A549 (cell line): ENCODE results near the gene NUMB. TPM values are rescaled to one million over a fixed set of nuclear protein-coding genes. Genes with fewer than 3 reads are reported as not detected.

ENCODE experiments used
- ATAC-seq, 2 experiments: fragments of 200-7000 bp in 1 of 2; fragments of >200 bp in 1 of 2; cut with Nextera tagmentation in 1 of 2; cut with Tn5 transposase in 1 of 2; 3 replicates each; pipeline versions ENCODE4 v1.8.0 to v1.9.1; 2018 to 2020; ENCODE audit warnings: mild to moderate bottlenecking in 1 of 2, moderate library complexity in 1 of 2
- CTCF ChIA-PET: fragments of 300-600 bp; sonication (Branson Sonifier 250); formaldehyde crosslinking; extraction: SDS; loops from one replicate; lab custom pipeline; 2021; ENCODE audit warnings: antibody characterized with exemption, inconsistent platforms; lab: Yijun Ruan, JAX
- POLR2A ChIA-PET: fragments of 350-600 bp; formaldehyde crosslinking; extraction: SDS; loops from one replicate; lab custom pipeline; 2021; ENCODE audit warnings: antibody characterized with exemption, inconsistent platforms; lab: Yijun Ruan, JAX
- DNase-seq, 2 experiments: peaks; one replicate each; pipeline versions ENCODE4 v3.0.0 to v3.0.0-alpha.2; 2011 to 2016; ENCODE audit warnings: low read depth in 1 of 2, low spot score in 1 of 2
- FAIRE-seq: peaks from 2 replicates; lab custom pipeline; 2011; peaks lifted over from hg19 to GRCh38; lab: Jason Lieb, UNC
- H3K27ac ChIP-seq, 2 experiments: fragments of >200 bp; sonication (Bioruptor Twin); formaldehyde crosslinking; 3 replicates each; pipeline ENCODE4 v1.5.1; 2016 to 2017
- H3K4me1 ChIP-seq: fragments of >200 bp; sonication (Bioruptor Twin); formaldehyde crosslinking; 3 replicates; pipeline ENCODE4 v1.6.1; 2016
- H3K4me2 ChIP-seq: fragments of >200 bp; sonication (Bioruptor Twin); formaldehyde crosslinking; 3 replicates; pipeline ENCODE4 v1.6.1; 2016
- H3K4me3 ChIP-seq: fragments of >200 bp; sonication (Bioruptor Twin); formaldehyde crosslinking; 3 replicates; pipeline ENCODE4 v1.5.1; 2016
- H3K9me3 ChIP-seq: fragments of >200 bp; sonication (Bioruptor Twin); formaldehyde crosslinking; 3 replicates; pipeline ENCODE4 v1.6.1; 2016
- CBX8 ChIP-seq: fragments of 200-600 bp; sonication (generic); IDR thresholded peaks from 2 replicates; pipeline ENCODE4 v1.6.1; 2016
- EHF ChIP-seq: fragments of 250-450 bp; sonication (Bioruptor Pico); IDR thresholded peaks from 2 replicates; pipeline ENCODE4 v1.5.0; 2020; ENCODE audit warnings: mild to moderate bottlenecking
- EHMT2 ChIP-seq: fragments of 200-600 bp; sonication (generic); IDR thresholded peaks from 2 replicates; pipeline ENCODE4 v1.6.1; 2016; ENCODE audit warnings: antibody characterized with exemption, low read depth, mild to moderate bottlenecking, moderate library complexity
- ELK1 ChIP-seq: fragments of 150-350 bp; IDR thresholded peaks from 2 replicates; pipeline ENCODE4 v1.6.1; 2014; ENCODE audit warnings: low read depth, mild to moderate bottlenecking, low read length
- EP300 ChIP-seq, 2 experiments: fragments of >200 bp; sonication (Bioruptor Twin); formaldehyde crosslinking; IDR thresholded peaks; 2 replicates in 1 of 2; 3 replicates in 1 of 2; pipeline ENCODE4 v1.6.1; 2016 to 2017
- FOSB ChIP-seq: fragments of 250-450 bp; sonication (Bioruptor Pico); IDR thresholded peaks from 2 replicates; pipeline ENCODE4 v1.5.0; 2020; ENCODE audit warnings: mild to moderate bottlenecking, moderate library complexity
- HOXB13 ChIP-seq: fragments of 250-450 bp; sonication (Bioruptor Pico); IDR thresholded peaks from 2 replicates; pipeline ENCODE4 v1.5.0; 2020; ENCODE audit warnings: low read depth, mild to moderate bottlenecking, moderate library complexity
- KDM5A ChIP-seq: fragments of 200-600 bp; sonication (generic); IDR thresholded peaks from 2 replicates; pipeline ENCODE4 v1.6.1; 2016; ENCODE audit warnings: antibody characterized with exemption, mild to moderate bottlenecking
- MAFK ChIP-seq: fragments of 450-650 bp; IDR thresholded peaks from 2 replicates; pipeline ENCODE4 v1.6.1; 2014; ENCODE audit not compliant: partially characterized antibody
- MAZ ChIP-seq: fragments of 150-350 bp; IDR thresholded peaks from 2 replicates; pipeline ENCODE4 v1.6.1; 2014; ENCODE audit warnings: antibody characterized with exemption, low read depth, low read length, borderline replicate concordance
- MYC ChIP-seq: IDR thresholded peaks from 2 replicates; pipeline ENCODE4 v1.6.1; 2012; ENCODE audit warnings: mild to moderate bottlenecking, inconsistent platforms, low read length, improper control_type of control experiment, borderline replicate concordance
- NFE2L2 ChIP-seq: fragments of 150-350 bp; conservative IDR thresholded peaks from 2 replicates; pipeline ENCODE4 v1.6.1; 2014; ENCODE audit warnings: low read length
- NPAS2 ChIP-seq: fragments of 250-450 bp; sonication (Bioruptor Pico); IDR thresholded peaks from 2 replicates; pipeline ENCODE4 v1.8.0; 2022; ENCODE audit warnings: mild to moderate bottlenecking, moderate library complexity, borderline replicate concordance
- RAD21 ChIP-seq, 2 experiments: fragments of >200 bp in 1 of 2; sonication (Bioruptor Twin) in 1 of 2; formaldehyde crosslinking in 1 of 2; IDR thresholded peaks in 1 of 2; conservative IDR thresholded peaks in 1 of 2; 2 replicates in 1 of 2; 3 replicates in 1 of 2; pipeline ENCODE4 v1.6.1; 2012 to 2018; ENCODE audit warnings: inconsistent platforms in 1 of 2
- SMC3 ChIP-seq: fragments of >200 bp; sonication (Bioruptor Twin); formaldehyde crosslinking; IDR thresholded peaks from 3 replicates; pipeline ENCODE4 v1.6.1; 2018; ENCODE audit warnings: inconsistent platforms
- TP53 ChIP-seq: fragments of 250-450 bp; sonication (Bioruptor Pico); IDR thresholded peaks from 2 replicates; pipeline ENCODE4 v1.5.0; 2021; ENCODE audit warnings: mild to moderate bottlenecking, moderate library complexity
- ZNF302 ChIP-seq: fragments of 250-450 bp; sonication (Bioruptor Pico); IDR thresholded peaks from 2 replicates; pipeline ENCODE4 v1.9.0; 2021; ENCODE audit warnings: inconsistent platforms, mild to moderate bottlenecking, moderate library complexity
- ZSCAN20 ChIP-seq: fragments of 250-450 bp; sonication (Bioruptor Pico); IDR thresholded peaks from 2 replicates; pipeline ENCODE4 v1.8.0; 2022; ENCODE audit warnings: mild to moderate bottlenecking, moderate library complexity
- WGBS: methylation state at CpG from one replicate; pipeline ENCODE4 v1.1.6; 2017; ENCODE audit errors: missing lambda C conversion rate; 5-methylcytosine and 5-hydroxymethylcytosine counted together
- polyA plus RNA-seq, 4 experiments: library from polyadenylated mRNA; depleted of rRNA in 3 of 4; stranded (reverse); fragments of >200 nt; fragmentation: RNase III in 1 of 4; extraction: RNeasy Plus Mini Kit Qiagen cat#74134 plus additional on column Dnase treatment in 1 of 4; gene quantifications; 2 replicates in 3 of 4; 3 replicates in 1 of 4; pipeline ENCODE4 v1.2.3, GENCODE V29; 2011 to 2017
- TF ChIP-seq, protein P1 (sequence below): fragments of 200-600 bp; sonication (generic); IDR thresholded peaks from 2 replicates; pipeline ENCODE4 v1.6.1; 2016; ENCODE audit warnings: antibody characterized with exemption, mild to moderate bottlenecking, moderate library complexity
- TF ChIP-seq, protein P2 (sequence below): fragments of >200 bp; sonication (Bioruptor Twin); formaldehyde crosslinking; IDR thresholded peaks from 3 replicates; pipeline ENCODE4 v1.6.1; 2016
- TF ChIP-seq, protein P3 (sequence below): IDR thresholded peaks from 2 replicates; pipeline ENCODE4 v1.6.1; 2012; ENCODE audit warnings: low read depth, borderline replicate concordance
- TF ChIP-seq, protein P4 (sequence below): fragments of 450-650 bp; IDR thresholded peaks from 2 replicates; pipeline ENCODE4 v1.6.1; 2014; ENCODE audit warnings: antibody characterized with exemption

Gene NUMB
- polyA plus RNA-seq, 2 of the 4 experiments (the other 2 are of a cell fraction): 40.8 to 151 TPM

- no peak for TF ChIP-seq ZSCAN20 (CRISPR knock-in tag)
- TF ChIP-seq ZNF302 (CRISPR knock-in tag): no peak
- no peak for TF ChIP-seq CBX8
- no peak for TF ChIP-seq RAD21 (conservative IDR thresholded peaks at IDR 0.05 in 1 of 2, IDR thresholded peaks at IDR 0.05 in 1 of 2)
- TF ChIP-seq, protein P1, sequence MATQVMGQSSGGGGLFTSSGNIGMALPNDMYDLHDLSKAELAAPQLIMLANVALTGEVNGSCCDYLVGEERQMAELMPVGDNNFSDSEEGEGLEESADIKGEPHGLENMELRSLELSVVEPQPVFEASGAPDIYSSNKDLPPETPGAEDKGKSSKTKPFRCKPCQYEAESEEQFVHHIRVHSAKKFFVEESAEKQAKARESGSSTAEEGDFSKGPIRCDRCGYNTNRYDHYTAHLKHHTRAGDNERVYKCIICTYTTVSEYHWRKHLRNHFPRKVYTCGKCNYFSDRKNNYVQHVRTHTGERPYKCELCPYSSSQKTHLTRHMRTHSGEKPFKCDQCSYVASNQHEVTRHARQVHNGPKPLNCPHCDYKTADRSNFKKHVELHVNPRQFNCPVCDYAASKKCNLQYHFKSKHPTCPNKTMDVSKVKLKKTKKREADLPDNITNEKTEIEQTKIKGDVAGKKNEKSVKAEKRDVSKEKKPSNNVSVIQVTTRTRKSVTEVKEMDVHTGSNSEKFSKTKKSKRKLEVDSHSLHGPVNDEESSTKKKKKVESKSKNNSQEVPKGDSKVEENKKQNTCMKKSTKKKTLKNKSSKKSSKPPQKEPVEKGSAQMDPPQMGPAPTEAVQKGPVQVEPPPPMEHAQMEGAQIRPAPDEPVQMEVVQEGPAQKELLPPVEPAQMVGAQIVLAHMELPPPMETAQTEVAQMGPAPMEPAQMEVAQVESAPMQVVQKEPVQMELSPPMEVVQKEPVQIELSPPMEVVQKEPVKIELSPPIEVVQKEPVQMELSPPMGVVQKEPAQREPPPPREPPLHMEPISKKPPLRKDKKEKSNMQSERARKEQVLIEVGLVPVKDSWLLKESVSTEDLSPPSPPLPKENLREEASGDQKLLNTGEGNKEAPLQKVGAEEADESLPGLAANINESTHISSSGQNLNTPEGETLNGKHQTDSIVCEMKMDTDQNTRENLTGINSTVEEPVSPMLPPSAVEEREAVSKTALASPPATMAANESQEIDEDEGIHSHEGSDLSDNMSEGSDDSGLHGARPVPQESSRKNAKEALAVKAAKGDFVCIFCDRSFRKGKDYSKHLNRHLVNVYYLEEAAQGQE: no peak
- TF ChIP-seq, all 56 proteins: peak for 0
These were observed 169.0 kb downstream of the NUMB start (continued) for GRCh38 chr14:73289308-73289707.

DNA sequence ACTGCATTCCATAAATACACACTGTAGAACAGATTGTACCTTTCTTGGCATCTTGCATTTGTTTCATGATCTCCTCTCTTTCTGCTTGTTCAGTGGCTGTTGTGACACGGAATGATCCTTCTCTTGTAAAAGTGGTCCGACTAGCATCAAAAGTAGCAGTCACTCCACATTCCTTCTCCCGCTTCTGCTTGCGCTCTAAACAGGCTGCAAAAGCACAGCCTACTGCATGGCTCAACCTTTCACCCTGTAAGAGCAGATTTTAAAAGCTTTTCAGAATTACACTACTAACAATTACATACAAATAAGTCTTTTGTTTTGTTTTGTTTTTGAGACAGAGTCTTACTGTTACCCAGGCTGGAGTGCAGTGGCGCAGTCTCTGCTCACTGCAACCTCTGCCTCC lies 171.3 kb downstream of the NUMB start:
- 96% methylated on average over 5 of the region's 5 CpGs for whole genome bisulfite sequencing
- Histone ChIP-seq H3K4me2 (no peak overlapping the region), H3K27ac (no peak overlapping the region), H3K4me1 (0 out of 3 replicates have a peak, but pooled peaks cover 3% of the 10 kb centered on the region), H3K4me3 (no peak overlapping the region), H3K9me3 (no peaks in the 10 kb centered on the region)
- ChIA-PET CTCF (interaction anchor here (1.1 to 4.0 kb wide), 4 partner anchors 13 to 185 kb away, joined by 3 to 19 read pairs (median 8); no protein-coding TSS in a partner anchor), POLR2A (no interaction called here)
- ATAC-seq (no peak), DNase-seq (no peak), FAIRE-seq (no peak)
- TF ChIP-seq MYC (no peak), ZNF302 (CRISPR knock-in tag) (no peak), EHMT2 (no peak), ELK1 (no peak), EP300 (IDR thresholded peaks at IDR 0.05) (no peak), CBX8 (no peak), NFE2L2 (no peak), HOXB13 (CRISPR knock-in tag) (no peak), EHF (no peak), MAZ (no peak), MAFK (no peak), SMC3 (no peak), KDM5A (no peak), NPAS2 (CRISPR knock-in tag) (no peak)
- TF ChIP-seq, protein P2, sequence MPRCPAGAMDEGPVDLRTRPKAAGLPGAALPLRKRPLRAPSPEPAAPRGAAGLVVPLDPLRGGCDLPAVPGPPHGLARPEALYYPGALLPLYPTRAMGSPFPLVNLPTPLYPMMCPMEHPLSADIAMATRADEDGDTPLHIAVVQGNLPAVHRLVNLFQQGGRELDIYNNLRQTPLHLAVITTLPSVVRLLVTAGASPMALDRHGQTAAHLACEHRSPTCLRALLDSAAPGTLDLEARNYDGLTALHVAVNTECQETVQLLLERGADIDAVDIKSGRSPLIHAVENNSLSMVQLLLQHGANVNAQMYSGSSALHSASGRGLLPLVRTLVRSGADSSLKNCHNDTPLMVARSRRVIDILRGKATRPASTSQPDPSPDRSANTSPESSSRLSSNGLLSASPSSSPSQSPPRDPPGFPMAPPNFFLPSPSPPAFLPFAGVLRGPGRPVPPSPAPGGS: no peak

DNA sequence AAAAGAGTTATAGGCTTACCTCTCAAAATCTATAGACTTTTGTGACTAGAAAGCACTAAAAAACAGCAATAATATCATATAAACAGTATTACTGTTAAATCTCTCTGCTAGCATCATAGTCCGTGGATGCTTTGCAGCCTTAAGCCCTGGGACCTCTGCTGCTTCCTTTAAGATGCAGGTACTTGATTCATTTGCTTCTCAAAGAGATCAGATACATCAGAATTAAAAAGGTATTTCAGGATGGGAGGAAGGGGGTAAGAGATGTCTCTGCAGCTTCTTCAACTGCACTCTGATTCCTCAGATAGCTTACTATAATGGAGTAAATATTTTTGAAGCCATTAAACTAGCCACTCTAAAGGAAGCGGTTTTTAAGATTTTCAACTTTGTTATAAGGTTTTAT lies 171.7 kb downstream of the NUMB start:
- Histone ChIP-seq H3K4me3 (no peak overlapping the region), H3K4me1 (0 out of 3 replicates have a peak, but pooled peaks cover 5% of the 10 kb centered on the region), H3K9me3 (no peaks in the 10 kb centered on the region), H3K4me2 (no peak overlapping the region), H3K27ac (no peak overlapping the region)
- CTCF ChIA-PET: interaction anchor here (1.5 to 4.0 kb wide), 3 partner anchors 13 to 185 kb away, joined by 3 to 19 read pairs (median 11); no protein-coding TSS in a partner anchor
- DNase-seq: no peak
- no peak for FAIRE-seq
- ATAC-seq: no peak
- WGBS: 90% methylated on average over 2 of the region's 2 CpGs
- POLR2A ChIA-PET: no interaction called here
- TF ChIP-seq, protein P1: no peak
- TF ChIP-seq, protein P3, sequence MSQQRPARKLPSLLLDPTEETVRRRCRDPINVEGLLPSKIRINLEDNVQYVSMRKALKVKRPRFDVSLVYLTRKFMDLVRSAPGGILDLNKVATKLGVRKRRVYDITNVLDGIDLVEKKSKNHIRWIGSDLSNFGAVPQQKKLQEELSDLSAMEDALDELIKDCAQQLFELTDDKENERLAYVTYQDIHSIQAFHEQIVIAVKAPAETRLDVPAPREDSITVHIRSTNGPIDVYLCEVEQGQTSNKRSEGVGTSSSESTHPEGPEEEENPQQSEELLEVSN: no peak
- TF ChIP-seq FOSB (CRISPR knock-in tag): no peak
- no peak for TF ChIP-seq SMC3
- TF ChIP-seq, protein P4, sequence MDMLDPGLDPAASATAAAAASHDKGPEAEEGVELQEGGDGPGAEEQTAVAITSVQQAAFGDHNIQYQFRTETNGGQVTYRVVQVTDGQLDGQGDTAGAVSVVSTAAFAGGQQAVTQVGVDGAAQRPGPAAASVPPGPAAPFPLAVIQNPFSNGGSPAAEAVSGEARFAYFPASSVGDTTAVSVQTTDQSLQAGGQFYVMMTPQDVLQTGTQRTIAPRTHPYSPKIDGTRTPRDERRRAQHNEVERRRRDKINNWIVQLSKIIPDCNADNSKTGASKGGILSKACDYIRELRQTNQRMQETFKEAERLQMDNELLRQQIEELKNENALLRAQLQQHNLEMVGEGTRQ: no peak
- no peak for TF ChIP-seq TP53 (CRISPR knock-in tag)
